Fibroblast of upper back skin (primary cell): Measurements from ENCODE around the gene APLF.
"Not testable (repeated sequence)": the region's sequence is repeated elsewhere in the genome, so short reads cannot be mapped to it uniquely, and the experiment has no call there.

Source experiments
- DNase-seq: peaks from one replicate; pipeline ENCODE4 v3.0.0-alpha.2; 2013

APLF gene

DNA sequence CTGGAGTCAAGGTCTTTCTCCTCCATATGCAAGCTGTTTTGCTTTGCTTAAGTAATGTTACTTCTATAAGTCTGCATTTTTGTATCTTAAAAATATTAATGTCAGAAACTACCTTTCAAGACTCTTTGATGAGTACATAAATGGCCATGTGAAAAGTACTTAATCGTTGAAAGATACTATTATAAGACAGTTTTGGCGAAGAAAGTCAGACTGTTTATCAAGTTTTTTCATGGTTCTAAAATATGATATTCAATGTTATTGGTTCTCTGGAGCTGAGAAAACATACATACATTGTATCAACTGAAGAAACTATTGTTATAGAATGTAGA lies 25.4 kb upstream of the APLF start:
- no peak for DNase-seq

DNA sequence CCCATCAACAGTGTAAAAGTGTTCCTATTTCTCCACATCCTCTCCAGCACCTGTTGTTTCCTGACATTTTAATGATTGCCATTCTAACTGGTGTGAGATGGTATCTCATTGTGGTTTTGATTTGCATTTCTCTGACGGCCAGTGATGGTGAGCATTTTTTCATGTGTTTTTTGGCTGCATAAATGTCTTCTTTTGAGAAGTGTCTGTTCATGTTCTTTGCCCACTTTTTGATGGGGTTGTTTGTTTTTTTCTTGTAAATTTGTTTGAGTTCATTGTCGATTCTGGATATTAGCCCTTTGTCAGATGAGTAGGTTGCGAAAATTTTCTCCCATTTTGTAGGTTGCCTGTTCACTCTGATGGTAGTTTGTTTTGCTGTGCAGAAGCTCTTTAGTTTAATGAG lies 21.0 kb upstream of the APLF start:
- not testable (repeated sequence) for DNase-seq

DNA sequence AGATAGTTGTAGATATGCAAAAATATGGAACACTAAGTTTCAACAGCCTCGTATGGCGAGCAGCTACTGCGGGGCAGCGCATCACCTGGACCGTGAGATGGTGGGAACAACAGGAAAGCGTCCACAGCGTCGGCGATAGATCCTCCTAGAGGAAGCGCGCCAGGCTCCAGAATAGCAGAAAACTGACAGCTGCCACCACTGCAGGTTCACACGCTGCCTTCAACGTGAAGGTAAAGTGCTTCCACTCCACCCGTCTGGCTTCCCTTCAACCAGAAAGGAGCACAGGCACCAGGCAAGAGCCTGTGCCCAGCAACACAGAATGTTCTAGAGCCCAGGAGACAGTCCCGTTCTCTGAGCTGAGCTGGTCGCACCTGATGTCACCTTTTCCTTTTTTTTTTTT lies 20.3 kb upstream of the APLF start:
- DNase-seq = no peak

DNA sequence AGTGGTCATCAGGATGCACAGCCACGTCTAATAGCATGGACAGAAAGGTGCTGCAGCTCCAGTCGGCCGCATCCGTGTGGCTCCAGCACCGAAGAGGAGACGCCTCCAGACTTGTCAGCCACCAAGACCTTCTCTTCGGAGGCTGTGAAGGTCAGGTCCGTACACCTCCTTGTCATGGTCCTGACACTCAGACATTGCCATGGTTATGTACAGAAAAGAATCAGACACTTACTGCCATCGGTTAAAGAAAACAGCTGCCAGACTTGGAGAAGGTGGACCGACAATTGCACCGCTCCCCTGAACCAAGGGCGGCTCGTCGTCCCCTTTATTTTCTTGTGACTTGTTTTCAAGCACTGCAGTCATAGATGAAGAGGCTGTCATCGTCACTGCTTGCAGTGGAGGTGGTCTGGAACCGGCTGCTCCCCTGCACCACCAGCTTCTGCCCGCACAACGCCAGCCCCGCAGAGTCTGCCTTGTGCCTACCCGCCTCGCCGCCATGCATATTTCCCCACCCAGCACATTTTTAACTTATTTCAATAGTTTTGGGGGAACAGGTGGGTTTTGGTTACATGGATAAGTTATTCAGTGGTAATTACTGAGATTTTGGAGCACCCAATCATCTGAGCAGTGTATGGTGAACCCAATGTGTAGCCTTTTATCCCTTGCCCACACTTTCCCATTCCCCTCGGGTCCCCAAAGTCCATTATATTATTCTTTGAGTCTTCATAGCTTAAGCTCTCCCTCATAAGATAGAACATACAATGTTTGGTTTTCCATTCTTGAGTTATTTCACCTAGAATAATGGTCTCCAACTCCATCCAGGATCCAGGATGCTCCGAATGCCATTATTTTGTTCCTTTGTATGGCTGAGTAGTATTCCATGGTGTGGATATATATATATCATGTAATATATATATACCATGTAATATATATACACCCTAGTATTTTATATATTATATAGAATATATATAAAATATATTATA lies 18.4 kb upstream of the APLF start:
- no peak for DNase-seq

DNA sequence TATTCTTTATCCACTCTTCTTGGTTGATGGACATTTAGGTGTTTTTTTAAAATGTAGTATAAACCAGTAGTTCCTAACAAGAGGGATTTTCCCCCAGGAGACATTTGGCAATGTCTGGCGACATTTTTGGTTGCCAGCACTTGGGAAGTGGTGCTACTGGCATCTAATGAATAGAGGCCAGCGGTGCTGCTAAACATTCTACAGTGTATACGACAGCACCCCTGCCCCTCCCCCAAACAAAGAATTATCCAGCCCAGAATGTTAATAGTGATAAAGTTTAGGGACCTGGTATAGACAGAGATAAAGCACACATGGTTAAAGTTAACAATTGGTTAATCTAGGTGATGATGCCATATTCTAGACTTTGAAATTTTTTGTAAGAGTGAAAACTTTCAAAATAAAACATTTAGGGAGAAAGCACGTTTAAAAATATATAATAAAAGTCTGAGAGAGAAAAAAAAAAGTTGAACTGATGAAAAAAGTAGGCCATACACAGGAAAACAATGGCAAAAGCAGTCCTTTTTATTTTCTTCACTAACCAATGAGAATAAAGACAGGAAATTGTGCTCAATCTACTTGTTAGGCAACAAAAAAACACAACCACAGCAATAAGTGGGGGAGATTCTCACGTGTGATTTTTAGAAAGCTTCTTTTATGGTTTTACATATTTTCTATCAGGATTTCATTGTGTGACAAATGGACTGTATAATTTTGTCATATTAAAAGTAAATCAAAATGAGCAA lies 15.1 kb upstream of the APLF start:
- DNase-seq = no peak

DNA sequence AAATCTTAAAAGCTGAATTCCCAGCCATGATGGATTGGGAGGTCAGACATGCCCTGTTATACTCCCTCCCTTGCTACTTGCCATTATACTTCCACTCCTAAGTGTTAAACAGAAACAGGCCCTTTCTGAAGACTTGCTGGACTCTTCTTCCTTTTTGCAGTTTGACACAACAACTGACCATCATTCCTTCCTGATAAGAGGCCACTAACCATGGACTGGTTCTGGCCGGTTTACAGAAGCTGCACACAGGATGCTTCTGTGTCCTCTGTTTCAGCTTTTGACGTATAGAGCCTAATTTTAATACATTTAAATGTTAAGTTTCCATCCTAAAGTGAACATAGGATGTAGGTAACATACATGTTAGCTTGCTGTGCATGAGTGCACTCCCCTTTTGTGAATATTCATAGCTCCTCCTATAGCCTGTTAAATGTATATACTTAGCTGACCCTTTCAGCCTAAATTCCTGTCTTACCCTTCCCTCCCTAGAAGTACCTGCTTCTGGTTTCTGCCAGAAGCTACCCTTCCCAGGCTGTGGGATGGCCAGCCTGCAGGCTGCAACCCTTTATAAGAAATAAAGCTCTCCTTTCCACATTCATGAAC lies 13.5 kb upstream of the APLF start:
- no peak for DNase-seq

DNA sequence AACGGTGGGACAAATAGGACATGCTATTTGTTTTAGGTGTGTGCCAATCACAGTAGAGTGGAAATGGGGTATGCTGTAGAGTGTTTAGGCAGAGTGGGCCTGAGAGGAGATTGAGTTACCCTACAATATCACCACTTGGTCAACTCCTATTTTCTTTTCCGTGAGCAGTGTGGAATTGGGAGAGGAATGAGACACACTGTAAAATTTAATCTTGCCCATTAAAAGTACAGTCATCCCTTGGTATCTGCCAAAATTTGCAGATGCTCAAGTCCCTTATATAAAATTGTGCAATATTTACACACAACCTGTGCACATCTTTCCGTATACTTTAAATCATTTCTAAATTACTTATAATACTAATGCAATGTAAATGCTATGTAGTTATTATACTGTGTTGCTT lies 12.7 kb upstream of the APLF start:
- no peak for DNase-seq

DNA sequence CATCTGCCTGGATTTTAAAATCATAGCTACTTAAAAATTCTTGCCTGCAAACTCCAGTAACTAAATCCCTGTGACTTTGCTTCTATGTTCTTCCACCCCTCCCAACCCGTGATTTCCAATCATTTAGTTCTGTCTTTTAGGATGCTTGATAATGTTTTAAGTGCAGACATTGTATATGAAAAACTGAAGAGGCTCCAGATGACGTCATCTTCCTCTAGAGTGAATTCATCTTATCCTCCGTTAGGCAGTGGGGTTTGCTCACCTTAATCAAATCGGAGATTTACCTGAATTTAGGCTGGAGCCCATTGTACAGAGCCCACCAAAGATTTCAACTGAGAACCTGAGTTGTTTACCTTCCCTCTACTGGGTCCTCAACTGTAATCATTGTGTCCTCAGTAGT lies 11.2 kb upstream of the APLF start:
- DNase-seq = no peak

DNA sequence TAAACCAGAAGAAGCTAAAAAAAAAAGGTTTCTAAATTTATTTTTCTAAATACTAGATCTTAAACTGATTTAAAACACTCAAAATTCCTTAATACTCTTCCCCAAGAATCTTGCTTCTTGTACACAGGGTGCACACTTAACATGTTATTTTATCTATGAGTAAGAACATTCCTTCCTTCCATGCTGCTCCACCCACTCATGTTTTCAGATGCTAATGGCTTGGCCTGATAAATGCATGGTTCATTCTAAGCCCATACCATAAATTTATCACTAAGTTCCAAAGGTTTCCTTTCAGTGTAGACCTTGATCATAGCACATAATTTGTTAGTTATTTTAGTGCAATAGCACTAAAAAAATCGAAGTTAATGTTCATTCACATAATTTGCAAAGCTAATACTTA lies 8.4 kb upstream of the APLF start:
- DNase-seq = peak; percentile 53

DNA sequence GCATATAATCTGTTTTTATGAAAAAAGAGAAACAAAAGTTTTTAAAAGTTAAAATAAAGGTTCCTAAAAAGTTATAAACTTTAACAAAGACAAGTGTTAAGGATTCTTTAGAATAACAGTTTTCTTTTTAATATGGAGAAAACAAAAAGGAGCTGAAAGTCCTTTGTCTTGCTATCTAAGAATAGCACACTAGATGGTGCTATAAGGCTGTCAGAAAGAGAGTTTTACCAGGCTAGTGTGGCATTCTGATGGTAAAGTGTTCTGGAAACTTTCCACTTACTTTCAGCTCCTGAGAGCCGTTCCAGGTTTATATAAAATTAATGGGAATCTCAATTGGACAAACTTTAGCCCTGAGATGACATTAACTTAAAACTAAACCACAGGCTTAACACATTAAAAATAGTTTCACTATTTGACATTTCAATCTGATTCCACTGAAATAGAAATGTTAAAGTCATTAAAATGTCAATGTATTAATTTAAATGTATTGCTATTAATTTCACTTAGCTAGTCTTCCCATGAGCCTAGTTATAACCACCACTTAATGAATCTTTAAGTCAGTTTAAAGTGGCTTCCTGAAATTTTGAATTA lies 4.0 kb upstream of the APLF start:
- DNase-seq = peak; percentile 57

DNA sequence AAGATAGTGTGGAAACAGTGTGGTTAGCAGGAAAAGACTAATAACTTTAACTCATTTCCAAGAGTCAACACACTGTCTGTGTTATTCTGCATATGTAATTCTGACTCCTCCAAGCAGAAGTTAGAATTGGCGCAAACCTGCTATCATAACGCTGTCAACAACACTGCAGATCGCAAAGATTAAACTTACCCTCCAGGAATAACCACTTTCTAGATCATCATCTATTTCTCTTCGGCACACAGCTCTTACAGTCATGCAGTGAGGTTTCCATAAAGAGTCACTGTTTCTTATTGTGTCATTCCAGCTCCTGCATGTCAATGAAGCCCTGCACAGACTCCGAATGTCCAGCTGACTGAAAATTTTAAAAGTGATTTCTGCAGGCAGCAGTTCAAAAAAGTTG lies 2.7 kb upstream of the APLF start:
- no peak for DNase-seq

DNA sequence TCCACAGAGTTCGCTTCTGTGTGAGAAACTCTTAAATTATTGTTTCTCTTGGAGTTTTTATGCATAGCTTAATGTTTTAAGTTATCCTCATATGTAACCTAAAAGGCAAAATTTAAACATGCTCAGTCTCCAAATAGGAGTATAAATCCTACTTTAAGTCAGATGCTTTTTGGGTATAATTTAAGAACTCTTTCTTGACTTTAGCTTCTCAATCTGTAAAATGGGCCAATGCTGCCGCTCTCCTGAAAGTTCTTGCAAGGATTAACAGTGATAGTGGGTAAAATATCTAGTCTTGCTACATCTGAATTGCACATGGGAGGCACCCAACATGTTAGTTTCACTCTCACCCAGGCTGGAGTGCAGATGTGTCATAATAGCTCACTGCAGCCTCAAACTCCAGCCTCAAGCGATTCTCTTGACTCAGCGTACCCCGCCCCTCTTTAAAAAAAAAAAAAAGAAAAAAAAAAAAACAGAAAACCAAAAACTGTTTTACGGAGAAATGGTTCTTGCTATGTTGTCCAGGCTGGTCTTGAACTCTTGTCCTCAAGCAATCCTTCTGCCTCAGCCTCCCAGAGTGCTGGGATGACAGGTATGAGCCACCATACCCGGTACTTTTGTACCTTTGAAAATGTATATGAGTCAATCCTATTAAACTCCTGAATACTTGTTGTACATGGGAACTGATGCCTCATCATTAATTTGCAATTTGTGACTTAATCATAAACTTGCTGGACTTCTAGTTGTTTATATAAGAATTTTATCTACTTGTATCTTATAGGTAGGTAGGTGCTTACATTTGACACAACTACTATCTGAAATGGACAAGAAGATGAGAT lies 2.1 kb upstream of the APLF start:
- peak; percentile 36 for DNase-seq

DNA sequence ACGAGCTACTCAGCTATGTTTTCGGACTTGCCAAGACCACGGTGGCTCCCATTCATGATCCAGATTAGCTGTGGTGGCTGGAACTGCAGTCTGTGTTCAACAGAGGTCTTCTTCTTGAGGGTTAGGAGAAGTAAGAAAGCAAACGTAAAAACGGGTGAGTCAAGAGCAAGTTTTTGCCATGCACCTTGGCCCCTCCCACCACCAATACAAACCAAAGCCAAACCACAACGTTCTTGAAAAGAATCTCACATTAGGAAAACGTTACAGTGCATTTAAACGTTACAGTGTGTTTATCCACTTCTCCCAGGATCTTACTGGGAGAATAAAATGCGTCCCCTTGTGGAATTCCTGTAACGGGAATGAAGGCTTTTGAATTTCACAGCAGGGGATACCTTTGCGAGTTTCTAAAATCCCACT lies 1.0 kb upstream of the APLF start:
- peak; percentile 64 for DNase-seq

DNA sequence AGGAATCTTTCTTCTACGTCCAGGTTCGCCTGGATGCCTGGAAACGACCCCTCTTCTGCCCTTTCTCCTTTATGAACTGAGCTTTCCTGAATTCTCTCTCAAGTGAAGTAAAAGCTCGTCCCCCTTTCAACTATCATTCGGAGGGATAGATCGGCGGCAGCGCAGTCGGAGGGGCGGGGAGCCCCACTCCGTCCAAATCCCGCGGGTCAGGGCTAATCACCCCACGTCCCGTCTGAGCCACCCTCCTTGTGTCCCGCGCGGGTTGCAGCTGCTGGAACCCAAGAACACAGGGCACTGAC lies 658 bp upstream of the APLF start:
- no peak for DNase-seq

DNA sequence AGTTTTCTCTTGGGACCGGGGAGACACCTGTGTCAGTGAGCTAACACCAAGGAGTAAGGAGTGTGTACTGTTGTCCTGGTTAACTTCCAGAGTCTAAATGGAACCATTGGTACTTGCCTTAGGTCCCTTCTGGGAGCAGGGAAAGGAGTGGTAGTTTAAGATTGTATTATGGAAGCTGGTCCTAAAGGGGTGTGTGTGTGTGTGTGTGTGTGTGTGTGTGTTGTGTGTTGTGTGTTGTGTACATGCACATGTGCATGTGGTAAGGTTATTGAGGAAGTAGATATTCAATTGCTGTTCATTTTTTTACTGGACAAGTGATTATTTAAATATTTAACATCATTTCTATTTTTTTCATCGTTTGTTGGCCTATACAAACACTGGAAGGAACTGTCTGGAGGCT lies 1.4 kb downstream of the APLF start:
- DNase-seq = no peak

DNA sequence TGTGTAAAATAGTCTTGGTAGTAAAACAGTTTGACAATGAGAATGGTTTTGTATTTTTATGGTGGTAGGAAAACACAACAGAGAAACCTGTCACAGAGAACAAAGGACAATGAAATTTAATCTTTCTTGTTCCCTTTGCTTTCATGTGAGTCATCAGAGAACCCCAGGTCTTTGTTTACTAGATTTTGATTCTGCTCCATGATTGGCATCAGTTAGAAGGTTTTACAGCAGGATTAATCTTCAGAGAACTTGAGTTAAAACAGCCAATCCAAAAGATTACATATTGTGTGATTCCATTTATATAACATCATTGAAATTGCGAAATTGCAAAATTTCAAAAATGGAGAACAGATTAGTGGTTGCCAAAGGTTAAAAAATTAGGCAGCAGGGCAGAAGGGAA lies 2.5 kb downstream of the APLF start:
- DNase-seq = peak; percentile 7

DNA sequence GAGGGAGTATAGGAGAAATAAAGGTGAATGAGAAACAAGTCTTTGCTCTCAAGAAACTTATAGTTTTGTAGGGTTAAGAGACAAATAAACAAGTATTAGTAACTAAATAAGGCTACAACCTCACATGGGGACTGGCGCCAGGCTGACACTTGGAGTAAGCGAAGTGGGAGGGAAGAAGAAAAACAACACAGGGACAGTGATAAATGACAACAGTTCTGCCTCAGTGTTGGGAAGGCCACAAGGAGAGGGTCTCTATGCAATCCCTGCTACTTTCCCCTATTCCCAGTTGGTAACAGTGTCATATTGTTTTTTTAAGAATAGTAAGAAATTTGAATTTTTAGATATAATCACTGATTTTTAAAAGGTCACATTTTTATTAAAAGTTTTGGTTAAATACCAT lies 4.0 kb downstream of the APLF start:
- no peak for DNase-seq

DNA sequence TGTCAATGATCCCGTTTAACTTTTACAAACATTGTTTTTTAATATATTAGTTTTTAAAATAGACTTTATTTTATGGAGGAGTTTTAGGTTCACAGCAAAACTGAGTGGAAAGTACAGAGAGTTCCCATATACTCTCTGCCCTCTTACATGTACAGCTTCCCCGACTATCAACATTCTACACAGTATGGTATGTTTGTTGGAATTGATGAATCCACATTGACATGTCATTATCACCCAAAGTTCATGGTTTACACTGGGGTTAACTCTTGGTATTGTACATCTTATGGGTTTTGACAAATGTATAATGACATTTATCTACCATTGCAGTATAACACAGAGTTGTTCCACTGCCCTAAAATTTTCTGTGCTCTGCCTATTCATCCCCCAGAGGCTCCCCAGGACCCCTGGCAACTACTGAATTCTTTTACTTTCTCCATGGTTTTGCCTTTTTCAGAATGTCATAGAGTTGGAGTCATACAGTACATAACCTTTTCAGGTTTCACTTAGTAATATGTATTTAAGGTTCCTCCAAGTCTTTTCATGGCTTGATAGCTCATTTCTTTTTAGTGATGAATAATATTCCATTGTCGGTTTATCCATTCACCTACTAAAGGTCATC lies 5.5 kb downstream of the APLF start:
- no peak for DNase-seq

DNA sequence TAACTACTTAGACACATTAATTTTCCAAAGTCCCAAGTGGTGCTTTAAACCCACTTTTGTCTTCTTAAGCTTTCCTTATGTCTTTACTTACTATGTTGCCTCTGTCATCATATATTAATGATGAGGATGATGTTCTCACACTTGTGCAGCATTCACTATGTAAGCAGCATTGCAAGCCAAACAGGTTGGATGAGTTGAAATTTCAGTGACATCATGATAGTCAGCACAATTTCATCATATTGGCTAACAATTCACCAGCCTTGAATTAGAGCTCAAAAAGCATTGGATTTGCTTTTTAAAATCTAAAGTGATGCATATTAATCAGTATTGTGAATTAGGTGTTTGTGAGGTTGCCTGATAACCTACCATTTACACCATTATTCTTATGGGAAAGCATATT lies 7.7 kb downstream of the APLF start:
- DNase-seq = no peak

DNA sequence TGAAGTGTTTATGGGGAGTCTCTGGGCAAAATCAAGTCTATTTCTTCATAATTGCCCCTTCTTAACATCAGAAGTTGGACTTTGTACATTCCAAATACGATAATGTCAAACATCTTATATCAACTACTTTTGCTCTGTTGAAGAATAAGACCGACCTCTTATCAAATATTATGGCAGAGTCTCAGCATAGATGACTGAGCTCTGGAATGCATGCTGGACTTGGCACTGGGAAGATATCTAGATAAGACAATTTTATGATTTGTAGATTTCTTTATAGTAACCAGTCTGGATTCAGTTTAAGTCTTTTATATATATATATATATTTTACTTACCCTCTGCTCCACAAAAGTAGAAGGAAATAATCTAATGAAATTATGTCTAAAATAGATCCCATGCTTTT lies 8.2 kb downstream of the APLF start:
- no peak for DNase-seq

DNA sequence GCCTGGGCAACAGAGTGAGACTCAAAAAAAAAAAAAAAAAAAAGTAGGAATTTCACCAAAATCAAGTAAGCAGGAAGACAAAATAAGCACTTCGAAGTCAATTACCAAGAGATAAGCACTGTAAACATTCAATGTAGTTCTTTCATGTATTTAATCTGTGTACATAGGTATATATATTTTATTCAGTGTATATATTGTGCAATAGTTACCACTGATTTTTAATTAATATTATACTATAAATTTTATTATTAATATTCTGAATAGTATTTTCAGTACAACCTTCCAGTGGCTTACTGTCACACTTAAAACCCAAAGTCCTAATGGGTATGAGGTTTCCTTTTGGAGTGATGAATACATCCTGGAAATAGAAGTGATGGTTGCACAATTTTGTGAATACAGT lies 9.1 kb downstream of the APLF start:
- no peak for DNase-seq

DNA sequence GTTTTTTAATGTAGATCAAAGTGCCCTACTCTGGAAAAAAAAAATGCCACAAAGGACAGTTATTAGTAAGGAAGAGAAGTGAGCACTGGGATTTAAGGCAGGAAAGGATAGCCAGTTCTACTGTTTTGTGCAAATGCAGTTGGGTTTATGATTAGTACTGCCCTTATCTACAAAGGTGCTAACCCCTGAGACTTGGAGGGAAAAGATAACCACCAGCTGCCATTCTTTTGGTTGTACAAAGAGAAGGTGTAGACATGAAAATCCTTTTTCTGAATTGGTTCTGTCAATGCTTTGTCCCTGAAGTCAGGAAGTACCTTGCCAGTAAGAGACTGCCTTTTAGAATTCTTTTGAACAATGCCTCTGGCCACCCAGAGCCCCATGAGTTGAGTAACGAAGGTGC lies 11.3 kb downstream of the APLF start:
- no peak for DNase-seq
